K562 (cell line): ENCODE measurements around the gene DLST. TPM values are rescaled to one million over a fixed set of nuclear protein-coding genes. Genes with fewer than 3 reads are reported as not detected.

Experiments
- ATAC-seq: fragments of 200-7000 bp; cut with Tn5 transposase; 3 replicates; pipeline ENCODE4 v1.9.1; 2020; ENCODE audit warnings: moderate library complexity
- BruUV-seq: library from RNA; stranded (reverse); fragments of 400-500 nt; replicated peaks from 2 replicates; lab custom pipeline; 2021; lab: Mats Ljungman, UMichigan
- CTCF ChIA-PET: fragments of 300-600 bp; formaldehyde crosslinking; extraction: SDS; loops from one replicate; lab custom pipeline; 2021; ENCODE audit warnings: low intra/inter-chr PET ratio; lab: Yijun Ruan, JAX
- POLR2A ChIA-PET: fragments of 300-600, 350-650 bp; sonication (Branson Sonifier 250); formaldehyde crosslinking; extraction: SDS; loops from one replicate; lab custom pipeline; 2021; ENCODE audit warnings: antibody characterized with exemption, inconsistent platforms; lab: Yijun Ruan, JAX
- DNase-seq, 4 experiments: peaks; one replicate each; pipeline versions ENCODE4 v3.0.0 to v3.0.0-alpha.2; 2011 to 2018; ENCODE audit warnings: low spot score in 3 of 4, mixed read lengths in 3 of 4; ENCODE audit errors: extremely low read depth in 1 of 4
- FAIRE-seq: peaks from 2 replicates; lab custom pipeline; 2011; peaks lifted over from hg19 to GRCh38; lab: Jason Lieb, UNC
- H2AFZ ChIP-seq: 2 replicates; pipeline ENCODE4 v1.6.0; 2011; ENCODE audit warnings: low read depth, low read length, control low read depth, inconsistent platforms
- H3K27ac ChIP-seq: fragments of 200-600 bp; 3 replicates; pipeline ENCODE4 v1.8.0; 2011; ENCODE audit warnings: low read depth, mild to moderate bottlenecking, control low read depth, inconsistent platforms, low read length, moderate library complexity, mixed read lengths; ENCODE audit errors: extremely low read depth
- H3K27me3 ChIP-seq, 2 experiments: fragments of 300-600 bp in 1 of 2; 2 replicates in 1 of 2; 3 replicates in 1 of 2; pipeline versions ENCODE4 v1.6.0 to v1.8.0; 2011; ENCODE audit warnings: inconsistent platforms in 2 of 2, low read length in 2 of 2, mild to moderate bottlenecking in 1 of 2, mixed read lengths in 1 of 2, moderate library complexity in 1 of 2; ENCODE audit not compliant: control insufficient read depth in 2 of 2, insufficient read depth in 2 of 2
- H3K36me3 ChIP-seq: fragments of 300-600 bp; 3 replicates; pipeline ENCODE4 v1.8.0; 2011; ENCODE audit warnings: mild to moderate bottlenecking, low read length, inconsistent platforms; ENCODE audit not compliant: control insufficient read depth, insufficient read depth
- H3K4me1 ChIP-seq, 2 experiments: fragments of 200-600 bp in 1 of 2; replicated peaks in 1 of 2; 2 replicates in 1 of 2; 3 replicates in 1 of 2; pipeline versions ENCODE4 v1.5.1 to v1.8.0; 2011; ENCODE audit warnings: inconsistent platforms in 2 of 2, low read length in 2 of 2, mild to moderate bottlenecking in 1 of 2, mixed read lengths in 1 of 2, moderate library complexity in 1 of 2; ENCODE audit not compliant: control insufficient read depth in 2 of 2, insufficient read depth in 2 of 2
- H3K4me2 ChIP-seq: 2 replicates; pipeline ENCODE4 v1.6.1; 2011; ENCODE audit warnings: low read length, control low read depth, inconsistent platforms, mixed read lengths; ENCODE audit not compliant: insufficient read depth
- H3K4me3 ChIP-seq: fragments of 200-600 bp; sonication (generic), shearing (Covaris generic); 2 replicates; pipeline ENCODE4 v1.5.1; 2016; ENCODE audit warnings: control low read depth, inconsistent platforms
- H3K79me2 ChIP-seq: fragments of 200-600 bp; 3 replicates; pipeline ENCODE4 v1.8.0; 2011; ENCODE audit warnings: low read length, inconsistent platforms; ENCODE audit not compliant: control insufficient read depth, insufficient read depth
- H3K9ac ChIP-seq, 2 experiments: 2 replicates each; pipeline versions ENCODE4 v1.6.0 to v1.6.1; 2011; ENCODE audit warnings: low read depth in 2 of 2, low read length in 2 of 2, control low read depth in 1 of 2, inconsistent platforms in 1 of 2, mild to moderate bottlenecking in 1 of 2, mixed read lengths in 1 of 2; ENCODE audit not compliant: insufficient read depth in 1 of 2
- H3K9me1 ChIP-seq: one replicate; pipeline ENCODE4 v1.6.0; 2011; ENCODE audit warnings: inconsistent platforms, mild to moderate bottlenecking, low read length, moderate library complexity; ENCODE audit not compliant: control insufficient read depth, insufficient read depth
- H3K9me3 ChIP-seq: replicated peaks from 2 replicates; pipeline ENCODE4 v1.5.1; 2011; ENCODE audit warnings: low read depth, low read length, inconsistent platforms; ENCODE audit not compliant: control insufficient read depth, insufficient read depth
- H4K20me1 ChIP-seq: replicated peaks from 2 replicates; pipeline ENCODE4 v1.6.1; 2011; ENCODE audit warnings: low read length, inconsistent platforms, mixed read lengths; ENCODE audit not compliant: control insufficient read depth, insufficient read depth
- CEBPB ChIP-seq: fragments of 450-650 bp; IDR thresholded peaks from 2 replicates; pipeline ENCODE4 v1.6.1; 2016; ENCODE audit warnings: missing genetic modification characterization, missing compliant biosample characterization
- CTBP1 ChIP-seq: fragments of 450-650 bp; IDR thresholded peaks from 2 replicates; pipeline ENCODE4 v1.6.1; 2016; ENCODE audit warnings: borderline replicate concordance
- HINFP ChIP-seq: fragments of 450-650 bp; conservative IDR thresholded peaks from 2 replicates; pipeline ENCODE4 v1.6.1; 2016; ENCODE audit warnings: missing genetic modification characterization, low read depth, mild to moderate bottlenecking, control low read depth, missing compliant biosample characterization
- HMBOX1 ChIP-seq: sonication (generic); IDR thresholded peaks from 2 replicates; pipeline ENCODE4 v1.6.1; 2016
- KHSRP ChIP-seq: fragments of 450-650 bp; IDR thresholded peaks from 2 replicates; pipeline ENCODE4 v1.6.1; 2017
- L3MBTL2 ChIP-seq: fragments of 450-650 bp; IDR thresholded peaks from 2 replicates; pipeline ENCODE4 v1.6.1; 2016; ENCODE audit warnings: mild to moderate bottlenecking, moderate library complexity
- NUFIP1 ChIP-seq: fragments of 450-650 bp; IDR thresholded peaks from 2 replicates; pipeline ENCODE4 v1.6.1; 2018; ENCODE audit not compliant: partially characterized antibody
- POLR2B ChIP-seq: fragments of 450-650 bp; IDR thresholded peaks from 2 replicates; pipeline ENCODE4 v1.6.1; 2018; ENCODE audit warnings: low read depth; ENCODE audit not compliant: partially characterized antibody
- SAP30 ChIP-seq: fragments of 200-600 bp; sonication (generic); IDR thresholded peaks from 2 replicates; pipeline ENCODE4 v1.6.1; 2012; ENCODE audit warnings: borderline replicate concordance, low read depth, mild to moderate bottlenecking, moderate library complexity, low read length, control low read depth, inconsistent platforms; ENCODE audit not compliant: insufficient read depth, poor library complexity, severe bottlenecking
- STAT5B ChIP-seq: fragments of 250-450 bp; sonication (Bioruptor Pico); IDR thresholded peaks from 2 replicates; pipeline ENCODE4 v1.8.0; 2021; ENCODE audit warnings: mild to moderate bottlenecking, inconsistent platforms
- TEAD1 ChIP-seq, 2 experiments: fragments of 450-650 bp in 1 of 2; sonication (generic) in 1 of 2; formaldehyde crosslinking; IDR thresholded peaks; 2 replicates each; pipeline versions ENCODE4 v1.4.0 to v1.8.0; 2020 to 2022; ENCODE audit warnings: mild to moderate bottlenecking in 2 of 2, missing genetic modification reagents in 1 of 2
- ZBTB1 ChIP-seq: sonication (generic); formaldehyde crosslinking; IDR thresholded peaks from 2 replicates; pipeline ENCODE4 v1.8.1; 2023; ENCODE audit warnings: missing genetic modification reagents, low read depth, mild to moderate bottlenecking, borderline replicate concordance
- ZNF76 ChIP-seq: fragments of 250-450 bp; sonication (Bioruptor Pico); IDR thresholded peaks from 2 replicates; pipeline ENCODE4 v1.4.0; 2020; ENCODE audit warnings: mild to moderate bottlenecking, moderate library complexity, borderline replicate concordance
- WGBS: fragments of 100-300 bp; shearing (Covaris generic); methylation state at CpG from one replicate; pipeline ENCODE4 v1.1.6; 2016; ENCODE audit warnings: low coverage, mixed read lengths; ENCODE audit not compliant: insufficient coverage; ENCODE audit errors: missing lambda C conversion rate; 5-methylcytosine and 5-hydroxymethylcytosine counted together
- in situ Hi-C: fragments of 300-500 bp; cut with MboI; formaldehyde crosslinking; loops from 4 replicates; pipeline ENCODE4 v1.15.0; 2018; ENCODE audit warnings: inconsistent platforms, mixed read lengths
- intact Hi-C: fragments of 100-400 bp; cut with micrococcal nuclease; formaldehyde crosslinking; loops from 2 replicates; pipeline ENCODE4 v1.14.2; 2022
- polyA plus RNA-seq, 8 experiments: library from polyadenylated mRNA; depleted of rRNA in 4 of 8; stranded (reverse) in 5 of 8; unstranded in 3 of 8; fragments of >200 nt; fragmentation: Nextera tagmentation in 2 of 8; fragmentation: Illumina TruSeq in 1 of 8; extraction: Ambion mirVana in 2 of 8; extraction: Trizol in 1 of 8; gene quantifications; 2 replicates each; pipeline versions ENCODE4 v1.2.1 to v1.2.3, GENCODE V29; 2011 to 2014; ENCODE audit warnings: inconsistent platforms in 1 of 8, missing spikeins in 1 of 8
- total RNA-seq, 7 experiments: library from RNA; depleted of rRNA in 6 of 7; stranded (reverse); fragments of >200 nt in 6 of 7; fragmentation: Illumina TruSeq in 2 of 7; extraction: Trizol in 2 of 7; gene quantifications; 2 replicates each; pipeline versions ENCODE4 v1.2.1 to v1.2.3, GENCODE V29; 2011 to 2021; ENCODE audit warnings: low replicate concordance in 1 of 7
- TF ChIP-seq, protein P1 (sequence below): fragments of 450-650 bp; formaldehyde crosslinking; IDR thresholded peaks from 2 replicates; pipeline ENCODE4 v1.4.0; 2020; ENCODE audit warnings: mild to moderate bottlenecking, moderate library complexity
- TF ChIP-seq, protein P2 (sequence below): fragments of 450-650 bp; formaldehyde crosslinking; IDR thresholded peaks from 2 replicates; pipeline ENCODE4 v1.4.0; 2020; ENCODE audit warnings: mild to moderate bottlenecking, moderate library complexity

Gene DLST
- total and polyA plus RNA-seq, 9 of the 15 experiments (the other 6 are each of a cell fraction or from before 2014, with no cell fraction given), result 3.0 to 73.7 (median 45.4) TPM

DNA sequence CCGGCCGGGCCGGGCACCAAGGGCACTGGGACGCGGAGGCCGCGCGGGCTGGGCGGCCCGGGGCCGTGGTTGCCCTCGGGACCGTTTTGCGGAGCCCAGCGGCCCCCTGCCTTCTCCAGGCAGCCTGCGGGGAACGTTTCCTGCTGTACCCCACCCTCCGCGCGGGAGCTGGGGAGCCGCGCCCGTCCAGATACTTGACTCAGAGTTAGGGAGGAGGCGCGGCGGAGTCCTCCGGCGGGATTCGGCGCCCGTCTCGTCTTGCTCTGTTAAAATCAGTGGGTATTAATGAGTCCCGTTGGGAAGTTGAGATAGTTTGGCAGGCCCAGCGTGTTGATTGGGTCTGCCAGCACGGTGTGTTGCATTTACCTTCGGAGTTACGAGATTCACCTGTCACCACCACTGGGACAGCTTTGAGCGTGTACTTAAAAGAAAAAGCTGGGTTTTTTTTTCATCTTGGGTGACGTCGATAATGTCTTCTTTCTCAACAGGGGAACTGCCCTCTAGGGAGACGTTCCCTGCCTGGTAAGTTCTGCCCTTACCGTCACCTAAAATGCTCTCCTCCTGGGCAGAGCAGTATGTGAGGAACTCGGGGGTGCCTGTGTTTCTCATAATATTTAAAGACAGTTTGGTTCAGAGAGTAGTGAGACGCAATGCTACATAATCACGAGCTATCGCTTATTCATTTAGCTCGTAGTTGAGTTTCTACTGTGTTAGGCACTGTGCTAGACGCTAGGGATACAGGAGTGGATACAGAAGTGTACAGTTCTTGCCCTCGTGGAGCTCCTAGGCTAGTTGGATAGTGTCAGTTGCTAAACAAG, 596 bp downstream of the DLST start (continued):
- TF ChIP-seq ZNF76 (CRISPR knock-in tag), result no peak
- no peak for TF ChIP-seq NUFIP1
- TF ChIP-seq CEBPB (tag), result no peak
- 0 out of 2 replicates have a peak, but pooled peaks have one; percentile 8 for TF ChIP-seq CTBP1
- no peak for TF ChIP-seq ZBTB1 (CRISPR knock-in tag)
- TF ChIP-seq HINFP (tag), result no peak

DNA sequence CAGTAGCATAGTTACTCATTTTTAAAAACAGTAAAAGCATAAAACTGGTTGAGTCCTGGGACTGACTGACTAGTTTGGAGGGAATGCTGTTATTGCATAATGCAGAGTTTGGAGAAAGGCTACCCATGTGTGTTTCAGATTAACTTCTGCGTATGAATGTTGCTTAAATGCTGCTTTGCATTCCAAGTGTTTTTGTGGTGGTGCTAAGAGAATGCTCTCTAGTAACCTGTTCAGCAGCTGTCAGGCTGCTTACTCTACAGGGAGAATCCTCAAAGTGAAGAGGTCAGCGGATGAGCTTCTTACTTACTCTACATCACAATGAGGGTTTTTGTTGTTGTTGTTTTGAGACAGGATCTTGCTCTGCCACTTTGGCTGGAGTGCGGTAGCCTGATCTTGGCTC, 4.3 kb downstream of the DLST start:
- peaks cover 24 to 32% of the 10 kb centered on the region in 2 experiments for H3K4me1 ChIP-seq
- no peak for FAIRE-seq
- H3K9me3 ChIP-seq, result no peaks in the 10 kb centered on the region
- 93% methylated on average over 1 of the region's 3 CpGs for WGBS
- H3K27ac ChIP-seq, result no peak overlapping the region
- H3K79me2 ChIP-seq, result peaks cover 64% of the 10 kb centered on the region
- H2AFZ ChIP-seq, result no peak overlapping the region
- H4K20me1 ChIP-seq, result peaks cover 50% of the 10 kb centered on the region
- in situ Hi-C loops (no loop called here), intact Hi-C loops (no loop called here)
- H3K36me3 ChIP-seq, result peaks cover 54% of the 10 kb centered on the region
- no TSS peak for BruUV-seq
- ChIA-PET CTCF (no interaction called here), POLR2A (interaction anchor here (0.8 kb wide), 1 partner anchor 22 kb away, joined by 3 read pairs; no protein-coding TSS in a partner anchor)
- no peak overlapping the region for H3K4me2 ChIP-seq
- ATAC-seq, result no peak
- no peak for DNase-seq
- H3K4me3 ChIP-seq, result no peak overlapping the region
- no peak overlapping the region for H3K9ac ChIP-seq
- peaks cover 2% of the 10 kb centered on the region for H3K9me1 ChIP-seq
- H3K27me3 ChIP-seq, result no peaks in the 10 kb centered on the region
- TF ChIP-seq SAP30, result no peak
- no peak for TF ChIP-seq KHSRP
- no peak for TF ChIP-seq L3MBTL2
- no peak for TF ChIP-seq TEAD1 (CRISPR knock-in tag; IDR thresholded peaks at IDR 0.05)
- TF ChIP-seq, protein P1, sequence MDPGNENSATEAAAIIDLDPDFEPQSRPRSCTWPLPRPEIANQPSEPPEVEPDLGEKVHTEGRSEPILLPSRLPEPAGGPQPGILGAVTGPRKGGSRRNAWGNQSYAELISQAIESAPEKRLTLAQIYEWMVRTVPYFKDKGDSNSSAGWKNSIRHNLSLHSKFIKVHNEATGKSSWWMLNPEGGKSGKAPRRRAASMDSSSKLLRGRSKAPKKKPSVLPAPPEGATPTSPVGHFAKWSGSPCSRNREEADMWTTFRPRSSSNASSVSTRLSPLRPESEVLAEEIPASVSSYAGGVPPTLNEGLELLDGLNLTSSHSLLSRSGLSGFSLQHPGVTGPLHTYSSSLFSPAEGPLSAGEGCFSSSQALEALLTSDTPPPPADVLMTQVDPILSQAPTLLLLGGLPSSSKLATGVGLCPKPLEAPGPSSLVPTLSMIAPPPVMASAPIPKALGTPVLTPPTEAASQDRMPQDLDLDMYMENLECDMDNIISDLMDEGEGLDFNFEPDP (CRISPR knock-in tag), result no peak
- TF ChIP-seq STAT5B, result no peak
- TF ChIP-seq HMBOX1, result peak; percentile 21; the same call in 1 of the 2 replicates
- TF ChIP-seq, protein P2, sequence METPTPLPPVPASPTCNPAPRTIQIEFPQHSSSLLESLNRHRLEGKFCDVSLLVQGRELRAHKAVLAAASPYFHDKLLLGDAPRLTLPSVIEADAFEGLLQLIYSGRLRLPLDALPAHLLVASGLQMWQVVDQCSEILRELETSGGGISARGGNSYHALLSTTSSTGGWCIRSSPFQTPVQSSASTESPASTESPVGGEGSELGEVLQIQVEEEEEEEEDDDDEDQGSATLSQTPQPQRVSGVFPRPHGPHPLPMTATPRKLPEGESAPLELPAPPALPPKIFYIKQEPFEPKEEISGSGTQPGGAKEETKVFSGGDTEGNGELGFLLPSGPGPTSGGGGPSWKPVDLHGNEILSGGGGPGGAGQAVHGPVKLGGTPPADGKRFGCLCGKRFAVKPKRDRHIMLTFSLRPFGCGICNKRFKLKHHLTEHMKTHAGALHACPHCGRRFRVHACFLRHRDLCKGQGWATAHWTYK (CRISPR knock-in tag), result no peak
- TF ChIP-seq POLR2B, result no peak
- TF ChIP-seq CEBPB (tag), result peak; percentile 15; the same call in 1 of the 2 replicates
